Endothelial cell of umbilical vein (primary cell): Measurements from ENCODE around the gene MYBBP1A. TPM values are rescaled to one million over a fixed set of nuclear protein-coding genes. Genes with fewer than 3 reads are reported as not detected.

Source experiments
- BruUV-seq: library from RNA; stranded (reverse); fragments of 400-500 nt; replicated peaks from 2 replicates; lab custom pipeline; 2021; lab: Mats Ljungman, UMichigan
- CTCF ChIA-PET: fragments of 300-600, 350-600 bp; sonication (Branson Sonifier 250); formaldehyde crosslinking; loops from one replicate; lab custom pipeline; 2021; ENCODE audit warnings: antibody characterized with exemption, inconsistent platforms; lab: Charles Lee
- POLR2A ChIA-PET: fragments of 300-600, 350-600 bp; sonication (Branson Sonifier 250); formaldehyde crosslinking; loops from one replicate; lab custom pipeline; 2021; ENCODE audit warnings: antibody characterized with exemption, inconsistent platforms; lab: Charles Lee
- DNase-seq: peaks from one replicate; pipeline ENCODE4 v3.0.0-alpha.2; 2011; ENCODE audit warnings: low read depth, low spot score
- FAIRE-seq: peaks from 2 replicates; lab custom pipeline; 2011; peaks lifted over from hg19 to GRCh38; lab: Jason Lieb, UNC
- H2AFZ ChIP-seq: 2 replicates; pipeline ENCODE4 v1.6.0; 2012; ENCODE audit warnings: low read depth, low read length, control low read depth, inconsistent platforms
- H3K27ac ChIP-seq: 2 replicates; pipeline ENCODE4 v1.5.1; 2011; ENCODE audit warnings: low read depth, mild to moderate bottlenecking, control low read depth, low read length, moderate library complexity; ENCODE audit not compliant: insufficient read depth
- H3K27me3 ChIP-seq, 2 experiments: 2 replicates each; pipeline versions ENCODE4 v1.6.0 to v1.6.1; 2011; ENCODE audit warnings: low read length in 2 of 2, mixed read lengths in 1 of 2; ENCODE audit not compliant: control insufficient read depth in 2 of 2, insufficient read depth in 2 of 2
- H3K36me3 ChIP-seq, 2 experiments: 2 replicates in 1 of 2; 3 replicates in 1 of 2; pipeline ENCODE4 v1.5.1; 2011; ENCODE audit warnings: low read length in 2 of 2, mild to moderate bottlenecking in 1 of 2, moderate library complexity in 1 of 2; ENCODE audit not compliant: control insufficient read depth in 2 of 2, insufficient read depth in 2 of 2; ENCODE audit errors: extremely low read depth in 1 of 2
- H3K4me1 ChIP-seq: 3 replicates; pipeline ENCODE4 v1.5.1; 2011; ENCODE audit warnings: mild to moderate bottlenecking, low read length; ENCODE audit not compliant: control insufficient read depth, insufficient read depth; ENCODE audit errors: extremely low read depth
- H3K4me2 ChIP-seq: 2 replicates; pipeline ENCODE4 v1.6.1; 2011; ENCODE audit warnings: low read length, control low read depth, mixed read lengths; ENCODE audit not compliant: insufficient read depth
- H3K4me3 ChIP-seq, 3 experiments: fragments of 200-600 bp in 1 of 3; sonication (generic), shearing (Covaris generic) in 1 of 3; replicated peaks in 1 of 3; 2 replicates each; pipeline ENCODE4 v1.5.1; 2011 to 2016; ENCODE audit warnings: control low read depth in 3 of 3, low read length in 3 of 3, mild to moderate bottlenecking in 2 of 3, inconsistent platforms in 1 of 3, low read depth in 1 of 3, moderate library complexity in 1 of 3; ENCODE audit not compliant: insufficient read depth in 1 of 3
- H3K79me2 ChIP-seq: 2 replicates; pipeline ENCODE4 v1.6.0; 2012; ENCODE audit warnings: low read length, inconsistent platforms; ENCODE audit not compliant: control insufficient read depth, insufficient read depth
- H3K9ac ChIP-seq: replicated peaks from 2 replicates; pipeline ENCODE3; 2011; ENCODE audit warnings: low read length, control low read depth; ENCODE audit not compliant: insufficient read depth; ENCODE audit errors: extremely low read depth
- H3K9me1 ChIP-seq: replicated peaks from 3 replicates; pipeline ENCODE4 v1.6.0; 2011; ENCODE audit warnings: mild to moderate bottlenecking, low read length; ENCODE audit not compliant: control insufficient read depth, insufficient read depth; ENCODE audit errors: extremely low read depth
- H3K9me3 ChIP-seq: replicated peaks from 2 replicates; pipeline ENCODE4 v1.5.1; 2012; ENCODE audit warnings: low read length, inconsistent platforms; ENCODE audit not compliant: control insufficient read depth, insufficient read depth
- H4K20me1 ChIP-seq: replicated peaks from 2 replicates; pipeline ENCODE3; 2011; ENCODE audit warnings: mild to moderate bottlenecking, low read length; ENCODE audit not compliant: control insufficient read depth, insufficient read depth; ENCODE audit errors: extremely low read depth
- CTCF ChIP-seq, 2 donors: IDR thresholded peaks; 1 replicate in 1 of 2; 2 replicates in 1 of 2; pipeline ENCODE4 v1.5.1; 2011; ENCODE audit warnings: low read length in 2 of 2, mild to moderate bottlenecking in 2 of 2, moderate library complexity in 2 of 2, control low read depth in 1 of 2, inconsistent platforms in 1 of 2, low read depth in 1 of 2; ENCODE audit not compliant: insufficient read depth in 1 of 2; ENCODE audit errors: extremely low read depth in 1 of 2
- EZH2 ChIP-seq: IDR thresholded peaks from 2 replicates; pipeline ENCODE4 v1.6.1; 2012; ENCODE audit warnings: borderline replicate concordance, low read depth, mild to moderate bottlenecking, moderate library complexity, low read length, inconsistent platforms; ENCODE audit not compliant: severe bottlenecking
- FOS ChIP-seq: IDR thresholded peaks from 2 replicates; pipeline ENCODE4 v1.6.1; 2011; ENCODE audit warnings: mild to moderate bottlenecking, low read length, moderate library complexity, borderline replicate concordance; ENCODE audit not compliant: insufficient read depth
- GATA2 ChIP-seq: IDR thresholded peaks from 2 replicates; pipeline ENCODE4 v1.7.0; 2011; ENCODE audit warnings: low read depth, mild to moderate bottlenecking, moderate library complexity, mixed read lengths, low read length; ENCODE audit not compliant: insufficient read length, insufficient read depth
- JUN ChIP-seq: IDR thresholded peaks from 2 replicates; pipeline ENCODE4 v1.6.1; 2011; ENCODE audit warnings: borderline replicate concordance, low read depth; ENCODE audit not compliant: insufficient read length, insufficient read depth
- MAX ChIP-seq: IDR thresholded peaks from 2 replicates; pipeline ENCODE4 v1.6.1; 2011; ENCODE audit not compliant: insufficient read depth, insufficient read length
- MYC ChIP-seq: IDR thresholded peaks from one replicate; pipeline ENCODE4 v1.6.1; 2011; ENCODE audit warnings: mild to moderate bottlenecking, low read depth, low read length
- POLR2A ChIP-seq: IDR thresholded peaks from 2 replicates; pipeline ENCODE4 v1.6.1; 2012; ENCODE audit warnings: low read depth, mild to moderate bottlenecking, control low read depth, low read length
- POLR2AphosphoS5 ChIP-seq: IDR thresholded peaks from 2 replicates; pipeline ENCODE4 v1.6.1; 2012; ENCODE audit warnings: low read depth, mild to moderate bottlenecking, control low read depth, low read length, moderate library complexity; ENCODE audit not compliant: insufficient read depth
- dilution Hi-C: fragments of 300-500 bp; cut with MboI; formaldehyde crosslinking; loops from one replicate; pipeline ENCODE4 v1.15.0; 2019; ENCODE audit warnings: low sequenced_read_pairs; ENCODE audit not compliant: extremely low pct_ligation_motif_present
- intact Hi-C: fragments of 100-400 bp; cut with micrococcal nuclease; formaldehyde crosslinking; loops from one replicate; pipeline ENCODE4 v1.10.0; 2022
- polyA plus RNA-seq, 4 experiments: library from polyadenylated mRNA; depleted of rRNA in 3 of 4; stranded (reverse) in 3 of 4; unstranded in 1 of 4; fragments of >200 nt; gene quantifications; 2 replicates each; pipeline versions ENCODE4 v1.2.1 to v1.2.3, GENCODE V29; 2011 to 2012; ENCODE audit warnings: missing spikeins in 1 of 4
- total RNA-seq: library from RNA; stranded (reverse); gene quantifications from 2 replicates; pipeline ENCODE4 v1.2.3, GENCODE V29; 2021

MYBBP1A gene
- total and polyA plus RNA-seq, 2 donors (not counting 3 experiments of a cell fraction or from before 2014, with no cell fraction given) = 26.8 to 79.2 TPM

DNA sequence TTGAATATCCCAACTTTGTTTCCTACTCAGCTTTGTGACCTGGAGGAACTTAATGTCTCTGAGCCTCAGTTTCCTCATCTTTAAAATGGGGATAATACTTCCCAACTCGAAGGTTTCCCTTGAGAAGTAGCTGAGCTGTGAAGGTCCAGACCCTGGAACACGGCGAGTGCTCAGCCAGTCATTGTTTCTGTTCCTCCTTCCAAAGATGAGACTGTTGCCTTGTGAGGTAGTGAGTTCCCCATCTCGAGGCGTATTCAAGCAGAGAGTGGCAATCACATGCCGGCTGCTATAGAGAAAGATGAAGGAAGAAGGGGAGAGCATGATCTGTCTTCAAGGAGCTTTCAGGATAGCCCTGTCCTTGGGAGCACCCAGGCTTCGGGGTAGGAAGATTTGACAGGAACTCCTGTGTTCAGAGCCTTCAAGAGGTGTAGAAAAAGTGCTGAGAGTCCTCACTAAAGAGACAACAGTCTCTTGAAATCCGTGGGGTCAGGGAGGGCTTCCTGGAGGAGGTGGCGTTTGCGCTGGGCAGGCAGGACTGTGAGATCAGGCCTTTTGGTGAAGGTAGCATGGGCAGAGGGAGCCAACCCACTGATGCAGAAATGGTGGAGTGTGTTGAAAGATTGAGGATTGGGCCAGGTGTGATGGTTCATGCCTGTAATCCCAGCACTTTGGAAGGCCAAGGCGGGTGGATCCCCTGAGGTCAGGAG, 29.3 kb downstream of the MYBBP1A start:
- H3K9me1 ChIP-seq = no peaks in the 10 kb centered on the region
- FAIRE-seq = no peak
- POLR2A ChIA-PET = interaction anchor here (0.7 kb wide), 1 partner anchor 22 kb away, joined by 3 read pairs; no protein-coding TSS in a partner anchor
- no peak for TF ChIP-seq EZH2
- no peak for TF ChIP-seq POLR2A
- TF ChIP-seq POLR2AphosphoS5 = no peak
- TF ChIP-seq MAX = no peak
- no peak for TF ChIP-seq GATA2
- TF ChIP-seq FOS = no peak
- no peak for TF ChIP-seq JUN
- TF ChIP-seq CTCF (IDR thresholded peaks at IDR 0.05; ENCODE audit: extremely low read depth in 1 of 2, insufficient read depth in 1 of 2, low read depth in 1 of 2, low read length in 2 of 2) = no peak
- TF ChIP-seq MYC = no peak
- H3K4me2 ChIP-seq = no peak overlapping the region
- H3K9me3 ChIP-seq = no peaks in the 10 kb centered on the region
- no peaks in the 10 kb centered on the region for H3K27me3 ChIP-seq
- no TSS peak for BruUV-seq
- no peaks in the 10 kb centered on the region for H3K79me2 ChIP-seq
- CTCF ChIA-PET = interaction anchor here (1.2 to 1.4 kb wide), 3 partner anchors 9 to 23 kb away, joined by 3 to 4 read pairs (median 3); no protein-coding TSS in a partner anchor
- dilution Hi-C loops (no loop called here), intact Hi-C loops (no loop called here)
- H3K9ac ChIP-seq = no peak overlapping the region
- no peak for DNase-seq
- no peak overlapping the region for H2AFZ ChIP-seq
- H3K4me1 ChIP-seq = peaks cover 27% of the 10 kb centered on the region
- H4K20me1 ChIP-seq = no peaks in the 10 kb centered on the region
- H3K36me3 ChIP-seq = peaks cover 0 to 16% of the 10 kb centered on the region in 2 experiments
- H3K27ac ChIP-seq = no peak overlapping the region
- no peak overlapping the region for H3K4me3 ChIP-seq
